NCI-H2107 (cell line): Measurements from ENCODE around the gene CEMIP.
A peak's percentile ranks its signal among the peaks of the same experiment; 100 is the strongest.
"Not testable (repeated sequence)": the region's sequence is repeated elsewhere in the genome, so short reads cannot be mapped to it uniquely, and the experiment has no call there.

ENCODE experiments used
- DNase-seq: peaks from one replicate; lab custom pipeline; 2025; lab: John Stamatoyannopoulos, UW

Gene CEMIP

GRCh38 chr15:80761754-80762153, 17.4 kb upstream of the CEMIP start:
- DNase-seq = no peak

DNA sequence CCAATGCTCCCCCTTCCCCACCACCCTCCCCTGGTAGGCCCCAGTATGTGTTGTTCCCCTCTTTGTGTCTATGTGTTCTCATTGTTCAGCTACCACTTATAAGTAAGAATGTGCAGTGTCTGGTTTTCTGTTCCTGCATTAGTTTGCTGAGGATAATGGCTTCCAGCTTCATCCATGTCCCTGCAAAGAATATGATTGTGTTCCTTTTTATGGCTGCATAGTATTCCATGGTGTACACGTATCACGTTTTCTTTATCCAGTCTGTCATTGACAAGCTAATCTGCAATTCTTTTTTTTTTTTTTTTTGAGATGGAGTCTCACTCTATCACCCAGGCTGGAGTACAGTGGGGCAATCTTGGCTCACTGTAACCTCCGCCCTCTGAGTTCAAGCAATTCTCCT, 15.9 kb upstream of the CEMIP start:
- not testable (repeated sequence) for DNase-seq

DNA sequence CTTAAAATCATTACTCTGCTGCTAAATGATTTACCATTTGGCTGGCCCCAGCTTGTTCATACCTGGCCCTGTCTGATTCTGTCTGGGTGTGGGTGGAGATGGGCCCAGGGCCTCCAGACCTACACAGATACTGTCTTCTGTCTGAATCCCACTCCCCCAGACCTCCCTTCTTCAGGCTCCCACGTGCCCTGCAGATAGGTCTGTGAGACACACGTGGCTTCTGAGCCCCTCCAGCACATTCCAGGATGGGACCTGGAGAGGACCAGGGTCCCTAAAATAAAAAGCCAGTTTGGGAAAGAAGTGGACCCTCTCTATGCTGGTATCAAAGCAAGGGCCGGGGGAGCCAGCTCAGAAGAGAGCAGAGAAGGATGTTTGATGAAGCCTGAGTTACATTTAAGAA, 14.6 kb upstream of the CEMIP start:
- no peak for DNase-seq

DNA sequence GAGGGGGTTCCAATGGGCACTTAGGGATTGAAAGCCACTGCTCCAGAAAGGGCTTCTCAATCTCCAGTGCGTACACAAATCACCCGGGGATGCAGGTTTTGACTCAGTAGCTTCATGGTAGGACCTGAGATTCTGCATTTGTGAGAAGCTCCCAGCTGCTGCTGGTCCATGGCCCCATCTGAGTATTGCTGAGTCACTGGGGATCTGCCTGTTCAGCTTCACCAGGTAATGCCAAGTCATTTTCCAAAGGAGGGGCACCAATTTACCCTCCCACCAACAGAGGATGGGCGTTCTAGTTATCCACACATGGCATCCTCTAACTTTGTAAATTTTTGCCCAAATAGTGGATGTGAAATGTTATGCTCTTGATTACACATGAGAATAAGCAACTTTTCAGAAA, 12.9 kb upstream of the CEMIP start:
- no peak for DNase-seq

GRCh38 chr15:80768158-80768557, 11.0 kb upstream of the CEMIP start:
- DNase-seq = no peak

- DNase-seq = no peak
These were observed 9.9 kb upstream of the CEMIP start for GRCh38 chr15:80769153-80769828.

GRCh38 chr15:80769829-80770705, 9.1 kb upstream of the CEMIP start:
- no peak for DNase-seq

GRCh38 chr15:80773122-80773551, 6.0 kb upstream of the CEMIP start:
- DNase-seq = no peak

DNA sequence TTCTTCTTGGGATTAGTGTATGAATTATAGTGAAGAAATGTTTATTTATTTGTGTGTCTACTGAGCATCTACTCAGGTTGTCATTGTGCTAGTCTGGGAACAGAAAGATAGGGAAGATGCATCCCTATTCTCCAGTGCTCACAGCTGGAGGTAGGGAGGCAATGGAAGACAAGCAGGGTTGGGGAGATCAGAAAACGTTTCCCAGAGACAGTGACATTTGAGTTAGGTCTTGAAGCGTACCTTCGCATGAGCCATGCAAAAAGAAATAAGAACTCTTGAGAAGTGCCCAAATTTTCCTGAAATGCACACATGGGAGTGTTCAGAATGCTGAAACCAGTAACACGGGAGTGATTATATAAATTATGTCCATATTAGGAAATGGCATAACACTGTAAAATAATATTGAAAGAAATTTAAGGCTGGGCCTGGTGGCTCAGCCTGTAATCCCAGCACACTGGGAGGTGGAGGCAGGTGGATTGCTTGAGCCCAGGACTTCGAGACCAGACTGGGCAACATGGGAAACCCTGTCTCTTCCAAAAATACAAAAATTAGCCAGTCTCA, 5.3 kb upstream of the CEMIP start:
- no peak for DNase-seq

DNA sequence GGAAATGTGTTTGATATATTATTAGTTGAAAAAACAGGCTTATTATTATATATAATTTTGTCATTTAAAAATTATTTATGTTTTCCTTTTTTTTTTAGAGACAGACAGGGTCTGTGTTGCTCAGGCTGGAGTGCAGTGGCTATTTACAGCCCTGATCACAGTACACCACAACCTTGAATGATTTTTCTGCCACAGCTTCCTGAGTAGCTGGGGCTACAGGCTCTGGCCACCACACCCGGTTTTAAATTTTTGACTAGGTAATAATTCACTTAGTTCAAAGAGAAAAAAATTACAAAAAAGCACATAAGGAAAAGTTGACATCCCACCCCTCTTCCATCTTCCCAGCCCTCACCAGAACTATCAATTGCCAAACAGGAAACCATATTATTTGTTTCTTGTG, 4.7 kb upstream of the CEMIP start:
- no peak for DNase-seq

DNA sequence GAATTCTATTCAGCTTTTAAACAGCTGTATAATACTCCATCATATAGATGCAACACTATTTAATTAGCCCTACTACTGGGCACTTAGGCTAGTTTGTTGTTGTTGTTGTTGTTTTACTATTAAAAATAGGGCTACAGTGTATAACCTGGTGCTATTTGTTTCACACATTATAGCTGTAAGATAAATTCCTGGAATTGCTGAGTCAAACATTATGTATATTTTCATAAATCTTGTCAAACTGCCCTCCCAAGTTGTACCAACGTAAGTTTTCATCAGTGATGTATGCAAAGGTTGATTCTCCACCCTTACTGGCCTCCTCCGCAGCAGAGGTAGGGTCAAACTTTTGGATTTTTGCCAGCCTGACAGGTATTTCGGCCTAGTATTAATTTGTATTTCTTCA, 3.8 kb upstream of the CEMIP start:
- DNase-seq = no peak

DNA sequence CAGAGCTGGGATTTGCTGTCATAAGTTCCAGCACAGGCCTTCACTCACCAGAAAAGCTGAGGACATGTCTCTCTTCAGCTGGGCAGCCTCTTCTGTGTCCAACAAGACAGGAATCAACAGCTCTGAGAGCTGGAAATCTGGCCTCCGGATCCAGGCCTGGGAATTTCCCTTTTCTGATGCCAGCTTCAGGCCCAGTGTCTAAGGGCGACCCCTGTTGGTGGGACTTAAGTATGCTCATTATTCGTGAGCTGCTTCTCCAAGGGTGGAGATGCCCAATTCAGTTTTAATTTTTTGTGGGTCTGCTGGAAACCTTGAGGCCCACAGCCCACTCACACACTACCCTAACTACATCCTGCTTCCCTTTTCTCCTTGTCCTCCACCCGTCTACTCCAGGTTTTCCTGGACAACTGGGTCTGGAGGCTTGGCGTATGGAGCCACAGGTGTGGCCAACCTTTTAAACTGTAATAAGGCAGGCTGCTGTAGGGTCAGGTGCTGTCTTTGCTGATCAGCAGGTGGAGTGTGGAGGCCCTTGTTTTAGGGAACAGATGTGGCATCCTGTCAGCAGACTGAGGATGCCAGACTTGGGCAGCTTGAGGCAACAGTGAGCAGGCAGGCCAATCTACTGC, 2.6 kb upstream of the CEMIP start:
- DNase-seq = peak; percentile 10

- DNase-seq = no peak
These were observed 2.0 kb upstream of the CEMIP start for GRCh38 chr15:80777137-80777536.

DNA sequence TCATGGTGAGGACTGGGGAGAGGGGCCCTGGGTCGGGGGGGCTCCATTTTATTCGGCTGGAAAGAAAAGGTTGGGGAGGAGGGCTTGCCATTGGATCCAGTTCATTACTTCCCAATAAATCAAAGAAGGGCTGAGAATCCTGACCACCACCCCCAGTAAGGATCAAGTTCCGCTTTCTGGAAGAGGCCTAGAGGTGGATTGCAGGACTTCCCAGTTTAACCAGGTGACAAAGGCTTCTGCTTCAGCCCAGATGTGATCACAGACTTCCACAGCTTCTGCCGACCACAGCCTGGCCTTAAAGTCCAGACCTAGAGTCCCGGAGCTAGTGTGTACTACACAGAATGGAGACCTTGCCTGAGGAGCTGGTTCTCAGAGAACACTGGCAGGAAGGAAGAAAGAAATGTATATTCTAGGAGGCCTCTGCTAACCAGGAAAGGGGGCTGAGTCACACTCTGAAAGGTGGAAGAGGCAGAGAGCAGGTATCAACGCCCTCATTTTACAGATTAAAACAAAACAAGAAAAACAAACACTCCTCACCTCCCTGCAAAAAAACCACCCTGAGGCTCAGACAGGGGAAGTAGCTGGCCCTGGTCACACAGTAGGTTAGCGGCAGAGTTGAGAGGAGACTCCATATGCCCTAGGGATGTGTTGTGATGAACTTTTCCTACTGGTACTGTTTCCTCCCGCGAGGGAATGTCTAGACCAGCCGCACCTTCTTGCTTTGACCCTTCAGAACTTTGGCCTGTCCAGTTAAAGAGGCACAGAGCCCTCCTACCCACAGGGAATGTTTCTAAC, 1.1 kb upstream of the CEMIP start:
- DNase-seq = no peak

GRCh38 chr15:80778621-80778963, 578 bp upstream of the CEMIP start:
- DNase-seq = no peak

DNA sequence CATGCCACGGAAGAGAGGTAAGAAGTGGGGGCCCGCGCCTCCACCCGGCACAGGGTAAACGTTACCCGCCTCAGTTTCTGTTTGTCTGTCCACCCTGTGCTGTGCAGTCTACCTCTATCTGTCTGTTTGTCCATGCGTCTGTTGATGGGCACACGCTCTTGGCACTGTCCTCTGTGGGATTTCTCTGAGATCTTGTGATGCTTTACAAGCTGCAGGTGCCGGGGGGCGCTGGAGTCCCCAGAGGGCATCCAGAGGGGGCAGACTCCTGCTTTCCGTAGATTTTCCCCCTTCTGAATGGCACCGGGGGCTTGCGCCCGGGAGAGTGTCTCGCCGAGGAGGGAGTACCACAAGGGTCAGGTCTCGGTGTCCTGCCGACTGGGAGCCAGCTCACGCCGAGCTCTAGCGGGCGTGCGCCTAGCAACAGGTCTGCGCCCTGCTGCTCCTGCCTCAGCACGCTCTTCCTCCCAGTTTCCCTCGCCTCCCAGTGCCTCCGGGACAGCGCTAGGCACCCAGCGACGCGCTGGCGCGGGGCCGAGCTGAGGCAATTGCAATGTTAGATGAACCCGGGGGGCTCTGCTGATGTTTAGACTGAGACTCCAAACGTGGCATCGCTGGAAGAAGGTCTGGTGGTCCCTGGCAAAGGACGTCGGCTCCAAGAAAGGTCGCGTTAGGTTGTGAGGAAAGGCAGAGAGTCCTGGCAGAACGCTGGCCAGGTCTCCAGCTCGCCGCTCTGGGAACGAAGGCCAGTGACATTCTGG, 667 bp downstream of the CEMIP start:
- DNase-seq = no peak

GRCh38 chr15:80780416-80781221, 1.4 kb downstream of the CEMIP start:
- DNase-seq = no peak

DNA sequence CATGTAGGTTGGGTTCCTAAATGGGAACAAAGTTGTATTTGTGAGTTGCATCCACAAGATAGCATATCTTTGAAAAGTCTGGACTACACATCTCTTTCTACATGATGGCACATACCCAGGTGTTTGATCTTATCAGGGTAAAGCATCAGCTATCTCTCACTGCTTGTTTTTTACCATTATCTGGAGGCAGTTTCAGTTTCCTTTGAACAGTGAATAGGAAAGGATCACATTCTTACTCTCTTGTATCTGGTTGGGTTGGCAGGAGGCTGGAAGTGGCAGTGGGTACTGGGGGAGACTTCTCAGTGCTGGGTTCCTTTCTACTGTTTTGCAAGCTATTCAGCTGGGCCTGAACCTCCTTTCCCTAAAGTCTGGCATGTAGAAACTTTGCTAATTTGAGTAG, 4.1 kb downstream of the CEMIP start:
- no peak for DNase-seq

GRCh38 chr15:80785335-80785734, 6.2 kb downstream of the CEMIP start:
- no peak for DNase-seq

- no peak for DNase-seq
These were observed 6.7 kb downstream of the CEMIP start for GRCh38 chr15:80785811-80786354.
